GM12864 (cell line): ENCODE data around the gene PPP1R9A.

Experiments
- DNase-seq: peaks from one replicate; pipeline ENCODE4 v3.0.0-alpha.2; 2011; ENCODE audit warnings: low read depth
- H3K4me3 ChIP-seq: 2 replicates; pipeline ENCODE4 v1.5.1; 2011; ENCODE audit warnings: mild to moderate bottlenecking, low read depth, low read length, control low read depth
- TF ChIP-seq, protein P1 (sequence below): IDR thresholded peaks from 2 replicates; pipeline ENCODE4 v1.5.1; 2011; ENCODE audit warnings: low read depth, mild to moderate bottlenecking, moderate library complexity, low read length, control low read depth, inconsistent platforms; ENCODE audit errors: missing control alignments

The PPP1R9A gene

DNA sequence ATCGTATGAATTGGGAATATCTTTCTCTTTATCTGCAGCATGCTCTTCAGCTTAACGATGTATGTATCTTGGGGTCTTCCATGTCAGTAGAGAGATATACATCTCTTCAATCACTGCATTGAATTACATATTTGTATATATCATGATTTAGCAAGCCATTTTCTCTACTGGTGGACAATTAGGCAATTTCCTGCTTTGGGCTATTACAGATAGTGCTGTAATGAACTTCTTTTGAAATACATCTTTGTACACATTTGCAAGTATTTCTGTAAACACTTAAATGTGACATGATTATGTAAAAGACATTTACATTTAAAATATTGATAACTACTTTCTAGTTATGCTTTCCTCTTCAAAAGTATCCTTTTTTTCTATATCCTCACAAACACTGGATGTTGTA, 199.0 kb downstream of the PPP1R9A start:
- TF ChIP-seq, protein P1, sequence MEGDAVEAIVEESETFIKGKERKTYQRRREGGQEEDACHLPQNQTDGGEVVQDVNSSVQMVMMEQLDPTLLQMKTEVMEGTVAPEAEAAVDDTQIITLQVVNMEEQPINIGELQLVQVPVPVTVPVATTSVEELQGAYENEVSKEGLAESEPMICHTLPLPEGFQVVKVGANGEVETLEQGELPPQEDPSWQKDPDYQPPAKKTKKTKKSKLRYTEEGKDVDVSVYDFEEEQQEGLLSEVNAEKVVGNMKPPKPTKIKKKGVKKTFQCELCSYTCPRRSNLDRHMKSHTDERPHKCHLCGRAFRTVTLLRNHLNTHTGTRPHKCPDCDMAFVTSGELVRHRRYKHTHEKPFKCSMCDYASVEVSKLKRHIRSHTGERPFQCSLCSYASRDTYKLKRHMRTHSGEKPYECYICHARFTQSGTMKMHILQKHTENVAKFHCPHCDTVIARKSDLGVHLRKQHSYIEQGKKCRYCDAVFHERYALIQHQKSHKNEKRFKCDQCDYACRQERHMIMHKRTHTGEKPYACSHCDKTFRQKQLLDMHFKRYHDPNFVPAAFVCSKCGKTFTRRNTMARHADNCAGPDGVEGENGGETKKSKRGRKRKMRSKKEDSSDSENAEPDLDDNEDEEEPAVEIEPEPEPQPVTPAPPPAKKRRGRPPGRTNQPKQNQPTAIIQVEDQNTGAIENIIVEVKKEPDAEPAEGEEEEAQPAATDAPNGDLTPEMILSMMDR, result no peak
- DNase-seq, result no peak
- no peak overlapping the region for H3K4me3 ChIP-seq

GRCh38 chr7:95110707-95111106, 203.3 kb downstream of the PPP1R9A start:
- DNase-seq, result no peak
- TF ChIP-seq, protein P1, result no peak
- H3K4me3 ChIP-seq, result no peak overlapping the region

DNA sequence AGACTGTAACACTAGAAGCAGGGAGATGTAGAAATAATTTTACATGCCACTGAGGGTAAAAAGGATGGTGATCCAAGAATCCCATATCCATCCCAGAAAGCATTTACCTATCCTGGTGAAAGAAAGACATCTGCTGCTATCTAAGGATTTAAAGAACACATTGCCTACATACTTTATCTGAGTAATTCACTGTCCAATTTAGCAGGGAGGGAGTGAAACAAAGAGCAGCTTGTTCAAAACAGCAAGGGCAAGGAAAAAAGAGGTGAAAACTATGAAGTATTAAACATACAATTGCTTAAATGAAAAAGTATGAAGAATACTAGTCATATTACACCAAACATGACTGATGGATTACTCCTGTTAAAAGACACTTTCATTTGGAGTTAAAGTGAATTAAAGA, 206.2 kb downstream of the PPP1R9A start:
- TF ChIP-seq, protein P1, result no peak
- H3K4me3 ChIP-seq, result no peak overlapping the region
- DNase-seq, result no peak

- TF ChIP-seq, protein P1, result no peak
- no peak for DNase-seq
- H3K4me3 ChIP-seq, result no peak overlapping the region
Measured at GRCh38 chr7:95126053-95126709, 218.8 kb downstream of the PPP1R9A start.

DNA sequence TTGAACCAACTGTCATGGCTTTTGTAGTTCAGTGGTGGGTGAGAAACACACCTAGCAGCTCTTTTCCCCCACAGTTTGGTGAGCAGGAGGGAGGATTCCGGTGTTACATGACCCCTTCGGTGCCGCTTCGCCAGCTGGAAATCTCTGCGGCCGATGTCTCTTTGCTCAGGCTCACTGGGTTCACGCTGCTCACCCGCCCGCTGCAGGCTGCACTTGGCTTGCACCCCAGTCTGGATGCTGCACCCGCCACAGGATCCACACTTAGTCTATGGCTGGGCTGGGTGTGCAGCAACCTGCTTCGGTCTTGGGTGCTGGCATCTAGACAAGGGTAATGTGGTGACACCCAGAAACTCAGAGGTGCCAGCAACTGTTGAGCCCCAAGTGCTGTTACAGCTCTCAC, 225.1 kb downstream of the PPP1R9A start:
- no peak for DNase-seq
- TF ChIP-seq, protein P1, result no peak
- H3K4me3 ChIP-seq, result no peak overlapping the region

GRCh38 chr7:95139922-95140321, 232.5 kb downstream of the PPP1R9A start:
- H3K4me3 ChIP-seq, result no peak overlapping the region
- DNase-seq, result no peak
- TF ChIP-seq, protein P1, result no peak

GRCh38 chr7:95141755-95142154, 234.4 kb downstream of the PPP1R9A start:
- H3K4me3 ChIP-seq, result no peak overlapping the region
- DNase-seq, result no peak
- TF ChIP-seq, protein P1, result no peak
